Activated CD4-positive, alpha-beta T cell treated with anti-CD3 and anti-CD28 coated beads, Interleukin-2, amount 50 U/mL, for 4 hours (primary cell): ENCODE measurements around the gene NDUFB1.

Experiments
- DNase-seq, 2 experiments: peaks; one replicate each; pipeline ENCODE4 v3.0.0-alpha.2; 2020

Gene NDUFB1

DNA sequence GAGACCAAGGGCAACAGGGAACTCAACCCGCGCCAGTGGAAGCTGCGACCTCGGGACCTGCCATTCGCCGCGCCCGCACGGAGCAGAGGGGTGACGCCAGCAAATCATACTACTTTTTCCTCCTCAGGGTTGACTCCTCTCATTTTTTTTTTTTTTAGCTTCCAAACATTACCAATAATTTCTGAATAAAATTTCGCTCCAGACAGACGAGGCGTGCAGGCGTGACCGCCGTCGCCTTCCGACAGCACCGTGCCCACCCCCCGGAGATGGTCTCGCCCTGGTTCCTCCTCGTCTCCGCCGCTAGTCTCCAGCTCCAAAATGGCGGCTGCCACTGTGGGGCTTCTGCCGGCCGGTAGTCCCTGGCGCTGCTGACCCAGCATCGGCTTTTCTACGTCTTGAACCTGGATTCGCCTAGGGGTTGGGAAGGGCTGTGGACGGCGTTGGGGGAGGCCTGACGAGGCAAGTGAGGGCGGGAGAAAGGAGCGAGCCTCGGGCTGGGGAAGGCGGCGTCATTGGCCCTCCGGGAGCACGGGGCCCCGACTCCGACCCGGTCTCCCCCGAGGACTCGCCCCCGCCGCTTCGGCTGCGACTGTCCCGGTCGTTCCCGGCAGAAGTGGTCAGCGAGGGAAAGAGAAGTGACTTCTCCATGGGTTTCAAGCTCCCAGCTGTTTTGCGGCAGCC, at the start of gene NDUFB1, which contains the start of gene CPSF2:
TSS of gene NDUFB1 (minus strand) at position 37 of the 681 bp plus-strand sequence. CDS start 4,069 bp downstream, outside the sequence.
TSS of gene CPSF2 (plus strand) at position 300 of the 681 bp plus-strand sequence. CDS start 9,016 bp downstream, outside the sequence.
- DNase-seq: peak; percentile 78 to 81

DNA sequence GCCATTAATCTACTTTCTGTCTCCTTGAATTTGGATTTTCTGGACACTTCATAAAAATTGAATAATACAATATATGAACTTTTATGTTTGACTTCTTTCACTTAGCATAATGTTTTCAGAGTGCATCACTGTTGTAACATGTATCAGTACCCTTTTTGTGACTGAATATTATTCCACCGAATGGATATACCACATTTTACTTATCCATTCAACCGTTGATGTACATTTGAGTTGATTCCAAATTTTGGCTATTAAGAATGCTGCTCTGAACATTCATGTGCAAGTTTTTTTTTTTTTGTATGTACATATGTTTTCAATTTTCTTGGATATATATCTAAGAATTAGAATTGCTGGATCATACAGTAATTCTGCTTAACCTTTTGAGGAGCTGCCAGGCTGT, 43.5 kb upstream of the NDUFB1 start:
- no peak for DNase-seq

DNA sequence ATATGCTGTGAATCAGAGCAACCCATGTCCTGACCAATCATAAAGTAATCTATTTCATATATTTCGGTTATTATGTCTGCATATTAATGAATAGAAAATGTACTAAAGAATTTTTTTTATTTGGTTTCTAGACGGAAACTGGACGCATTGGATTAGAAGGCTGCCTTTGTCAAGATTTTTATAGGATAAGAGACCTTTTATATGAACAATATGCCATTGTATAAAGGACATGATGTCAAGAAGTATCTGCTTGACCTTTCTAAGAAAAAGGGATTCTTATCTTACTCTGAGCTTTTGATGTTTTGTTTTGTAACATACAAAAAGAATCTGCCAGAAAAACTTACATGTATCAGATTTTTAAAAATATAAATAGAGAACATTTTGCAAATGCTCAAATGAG, 40.0 kb upstream of the NDUFB1 start:
- DNase-seq: no peak

DNA sequence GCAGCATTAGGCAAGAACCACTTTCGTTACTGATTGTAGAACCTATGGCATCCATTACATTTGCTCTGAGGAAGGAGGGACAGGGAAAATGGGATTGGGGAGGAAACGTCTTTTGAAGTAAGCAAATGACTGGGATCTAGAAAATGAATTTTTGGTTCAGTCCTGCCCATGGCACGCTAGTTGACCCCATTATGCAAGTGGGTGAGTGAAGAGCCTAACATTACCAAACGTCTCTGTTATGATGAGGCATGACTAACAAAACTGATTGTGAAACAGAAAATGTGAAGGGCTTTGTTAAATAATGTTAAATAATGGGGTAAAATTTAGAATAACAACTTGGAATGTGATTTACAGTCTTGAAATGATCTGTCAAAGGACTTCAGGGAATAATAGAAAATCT, 39.1 kb upstream of the NDUFB1 start:
- DNase-seq: no peak

DNA sequence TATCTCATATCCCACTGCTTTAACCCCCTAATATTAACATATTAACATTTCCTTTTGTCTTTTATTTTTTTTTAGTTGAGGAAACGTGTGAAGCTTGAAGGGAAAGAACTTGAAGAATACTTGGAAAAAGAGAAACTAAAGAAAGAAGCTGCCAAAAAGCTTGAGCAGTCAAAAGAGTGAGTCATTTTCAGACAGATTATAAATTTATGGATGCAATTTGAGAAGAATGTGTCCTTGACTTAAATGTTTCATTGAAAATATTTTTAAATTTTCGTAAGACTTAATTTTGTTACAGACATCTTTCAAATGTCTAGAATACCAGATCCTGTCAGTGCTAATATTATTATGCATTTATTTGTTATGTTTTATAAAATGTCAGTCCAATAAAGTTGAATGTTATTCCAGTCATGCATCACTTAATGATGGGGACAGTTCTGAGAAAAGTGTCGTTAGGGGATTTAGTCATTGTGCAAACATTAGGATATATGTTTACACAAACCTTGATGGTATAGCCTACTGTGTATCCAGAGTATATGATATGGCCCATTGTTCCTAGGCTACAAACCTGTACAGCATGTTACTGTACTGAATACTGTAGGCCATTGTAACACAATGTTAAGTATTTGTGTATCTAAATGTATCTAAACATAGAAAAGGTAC, 32.9 kb upstream of the NDUFB1 start:
- DNase-seq: no peak

DNA sequence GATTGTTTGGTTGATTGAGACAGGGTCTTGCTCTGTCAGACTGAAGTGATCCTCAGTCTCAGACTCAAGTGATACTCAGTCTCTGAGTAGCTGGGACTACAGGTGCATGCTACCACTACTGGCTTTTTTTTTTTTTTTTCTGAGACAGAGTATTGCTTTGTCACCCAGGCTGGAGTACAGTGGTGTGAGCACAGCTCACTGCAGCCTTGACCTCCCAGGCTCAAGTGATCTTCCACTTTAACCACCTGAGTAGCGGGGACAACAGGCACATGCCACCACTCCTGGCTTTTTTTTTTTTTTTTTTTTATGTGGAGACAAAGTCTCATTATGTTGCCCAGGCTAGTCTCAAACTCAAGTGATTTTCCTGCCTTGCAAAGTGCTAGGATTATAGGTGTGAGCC, 32.1 kb upstream of the NDUFB1 start:
- no peak for DNase-seq

DNA sequence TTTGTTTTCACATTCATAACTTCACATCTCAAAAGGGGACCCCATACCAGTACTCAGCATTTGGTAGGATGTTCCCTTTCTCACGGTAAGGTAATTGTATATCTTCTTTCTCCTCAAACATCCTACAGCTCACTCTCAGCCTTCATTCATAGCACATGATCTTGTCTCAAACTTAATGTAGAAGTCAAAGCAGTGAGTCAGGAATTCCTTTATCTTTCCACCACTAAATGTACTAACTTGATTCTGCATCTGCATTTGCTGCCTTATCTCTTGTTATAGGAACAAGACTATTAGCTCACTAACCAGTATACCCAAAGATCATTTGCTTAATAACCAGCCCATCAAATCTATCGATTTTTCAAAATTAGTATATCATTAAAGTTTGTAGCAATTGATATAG, 23.2 kb upstream of the NDUFB1 start:
- DNase-seq: no peak

DNA sequence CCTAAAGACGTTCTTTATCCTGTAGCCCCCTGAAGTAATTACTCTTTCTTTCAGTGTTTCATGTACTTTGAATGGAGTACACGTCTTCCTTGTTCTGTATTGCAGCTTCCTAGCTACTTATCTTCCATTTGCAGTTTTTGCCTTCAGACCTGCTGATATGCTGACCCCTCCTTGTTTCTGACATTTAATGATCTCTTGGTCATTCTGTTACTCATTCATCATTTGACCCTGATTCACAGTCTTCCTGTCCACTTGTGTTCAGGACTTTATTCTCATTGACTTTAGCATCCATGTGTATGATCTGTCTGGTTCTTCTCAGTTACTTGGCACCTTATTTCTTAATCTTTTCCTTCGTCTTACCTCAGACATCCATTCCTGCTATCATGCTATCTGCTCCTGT, 22.5 kb upstream of the NDUFB1 start:
- DNase-seq: no peak

DNA sequence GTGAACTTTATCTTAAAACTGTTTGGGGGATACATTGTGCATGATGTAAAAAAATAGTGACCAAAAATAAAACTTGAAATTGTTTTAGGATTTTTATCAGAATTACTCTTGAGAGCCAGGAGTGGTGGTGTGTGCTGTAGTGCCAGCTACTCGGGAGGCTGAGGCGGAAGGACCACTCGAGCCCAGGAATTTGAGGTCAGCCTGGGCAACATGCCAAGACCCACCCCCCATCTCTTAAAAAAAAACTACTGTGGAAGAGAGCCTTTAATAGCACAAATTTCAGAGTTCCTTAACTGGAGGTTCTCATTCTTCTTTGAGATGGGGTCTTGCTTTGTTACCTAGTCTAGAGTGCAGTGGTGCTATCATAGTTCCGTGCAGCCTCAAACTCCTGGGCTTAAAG, 21.8 kb upstream of the NDUFB1 start:
- no peak for DNase-seq

DNA sequence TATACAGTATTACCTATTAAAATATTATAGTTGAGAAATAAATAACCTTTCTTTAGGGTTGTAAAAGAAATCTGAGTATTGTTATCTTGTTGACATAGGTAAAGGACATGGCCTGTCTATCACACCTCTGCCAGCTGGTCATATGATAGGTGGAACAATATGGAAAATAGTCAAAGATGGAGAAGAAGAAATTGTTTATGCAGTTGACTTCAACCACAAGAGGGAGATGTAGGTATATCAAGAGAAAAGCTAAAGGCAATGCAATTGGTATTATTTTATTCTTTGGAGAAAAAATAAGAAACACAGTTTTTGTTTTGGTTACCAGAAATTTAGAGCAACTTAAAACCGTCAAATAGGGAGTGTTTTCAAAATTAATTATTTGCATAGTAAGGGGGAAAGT, 13.8 kb upstream of the NDUFB1 start:
- no peak for DNase-seq

DNA sequence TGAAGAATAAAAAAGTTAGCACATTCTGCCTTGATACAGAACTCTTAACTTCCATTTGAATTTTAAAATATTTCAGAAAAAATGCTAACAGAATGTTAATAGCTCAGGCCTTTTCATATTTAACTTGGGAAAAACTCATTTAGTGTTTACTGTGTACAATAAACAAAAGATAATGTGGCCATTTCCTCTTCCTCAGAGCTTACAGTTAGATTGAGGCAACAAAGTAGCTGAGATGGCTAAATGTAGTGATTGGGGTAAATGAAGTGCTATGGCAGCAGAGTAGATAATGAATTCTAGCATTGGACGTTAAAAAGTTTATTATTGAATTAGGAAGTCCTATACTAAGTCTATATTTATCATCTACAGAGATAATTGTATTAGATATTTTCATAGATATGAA, 12.9 kb upstream of the NDUFB1 start:
- DNase-seq: no peak

DNA sequence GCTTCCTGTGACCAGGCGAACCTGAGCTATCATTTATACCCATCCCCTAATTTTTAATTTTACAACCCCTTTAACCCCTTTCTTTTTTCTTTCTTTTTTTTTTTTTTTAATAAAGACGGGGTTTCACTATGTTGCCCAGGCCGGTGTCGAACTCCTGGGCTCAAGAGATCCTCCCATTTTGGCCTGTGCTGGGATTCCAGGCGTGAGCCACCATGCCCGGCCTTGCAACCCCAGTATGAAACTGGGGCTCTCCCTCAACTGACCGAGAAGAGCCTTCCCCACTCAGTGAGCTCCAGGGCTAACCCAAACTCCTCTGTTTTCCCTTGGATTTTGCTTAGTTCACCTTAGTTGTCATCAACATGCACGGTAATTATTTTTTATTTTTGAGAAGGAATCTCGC, 1.3 kb upstream of the NDUFB1 start:
- no peak for DNase-seq

DNA sequence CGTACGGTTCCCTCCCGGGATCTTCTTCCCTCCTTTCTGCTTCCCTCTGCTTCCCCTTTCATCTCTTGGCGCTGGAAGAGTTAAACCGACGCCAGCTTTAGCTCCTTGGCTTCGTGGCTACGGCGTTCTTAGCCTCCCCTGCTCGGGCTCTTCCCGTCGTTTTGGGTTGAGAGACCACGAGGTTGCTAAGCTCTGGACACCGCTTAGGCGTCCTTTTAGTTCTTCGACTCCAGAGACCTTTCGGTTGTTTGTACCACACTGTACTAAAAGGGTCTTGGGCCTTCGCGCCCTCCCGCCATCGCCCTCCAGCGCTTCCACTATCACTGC, 808 bp upstream of the NDUFB1 start:
- DNase-seq: peak in 1 of 2 experiments; percentile 7

DNA sequence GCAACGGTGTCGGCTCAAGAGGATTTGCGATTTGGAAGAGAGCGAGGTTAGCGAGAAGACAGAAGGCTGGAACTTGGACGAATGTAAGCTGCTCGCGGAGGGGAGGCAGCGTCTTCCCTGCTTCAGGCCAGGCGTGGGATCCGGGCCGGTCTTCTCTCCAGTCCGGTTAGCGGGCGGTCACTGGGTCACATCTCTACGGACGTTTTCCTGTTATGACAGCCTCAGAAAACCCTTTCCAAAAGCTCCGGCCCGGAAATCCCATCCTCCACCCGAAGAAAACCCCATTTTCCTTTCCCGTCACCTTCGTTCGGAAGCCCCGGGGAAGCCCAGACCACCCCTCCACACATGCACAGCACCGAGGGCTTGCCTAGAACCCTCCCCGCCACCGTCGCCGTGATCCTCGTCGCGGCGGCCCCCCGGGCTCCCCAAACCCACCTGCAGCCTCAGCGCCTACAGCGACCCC, 268 bp downstream of the NDUFB1 start:
- DNase-seq: no peak

DNA sequence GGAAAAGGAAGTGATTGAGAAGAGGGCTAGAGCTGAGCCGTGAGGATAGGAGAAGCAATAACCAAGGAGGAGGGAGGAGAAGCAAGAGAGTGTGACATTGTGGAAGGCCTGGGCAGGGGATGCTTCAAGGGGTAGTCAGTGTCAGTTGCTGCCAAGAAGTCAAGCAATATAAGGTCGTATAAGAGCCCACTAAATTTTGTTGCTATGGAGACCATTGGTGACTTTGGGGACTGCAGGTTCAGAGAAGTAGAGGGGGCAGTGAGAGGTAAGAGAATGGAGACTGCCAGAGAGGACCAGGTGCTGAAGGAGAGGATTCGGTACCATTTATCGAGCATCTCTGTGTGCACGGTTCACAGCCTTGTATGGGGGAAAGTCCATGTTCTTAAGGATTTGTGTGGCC, 12.0 kb downstream of the NDUFB1 start:
- DNase-seq: no peak

DNA sequence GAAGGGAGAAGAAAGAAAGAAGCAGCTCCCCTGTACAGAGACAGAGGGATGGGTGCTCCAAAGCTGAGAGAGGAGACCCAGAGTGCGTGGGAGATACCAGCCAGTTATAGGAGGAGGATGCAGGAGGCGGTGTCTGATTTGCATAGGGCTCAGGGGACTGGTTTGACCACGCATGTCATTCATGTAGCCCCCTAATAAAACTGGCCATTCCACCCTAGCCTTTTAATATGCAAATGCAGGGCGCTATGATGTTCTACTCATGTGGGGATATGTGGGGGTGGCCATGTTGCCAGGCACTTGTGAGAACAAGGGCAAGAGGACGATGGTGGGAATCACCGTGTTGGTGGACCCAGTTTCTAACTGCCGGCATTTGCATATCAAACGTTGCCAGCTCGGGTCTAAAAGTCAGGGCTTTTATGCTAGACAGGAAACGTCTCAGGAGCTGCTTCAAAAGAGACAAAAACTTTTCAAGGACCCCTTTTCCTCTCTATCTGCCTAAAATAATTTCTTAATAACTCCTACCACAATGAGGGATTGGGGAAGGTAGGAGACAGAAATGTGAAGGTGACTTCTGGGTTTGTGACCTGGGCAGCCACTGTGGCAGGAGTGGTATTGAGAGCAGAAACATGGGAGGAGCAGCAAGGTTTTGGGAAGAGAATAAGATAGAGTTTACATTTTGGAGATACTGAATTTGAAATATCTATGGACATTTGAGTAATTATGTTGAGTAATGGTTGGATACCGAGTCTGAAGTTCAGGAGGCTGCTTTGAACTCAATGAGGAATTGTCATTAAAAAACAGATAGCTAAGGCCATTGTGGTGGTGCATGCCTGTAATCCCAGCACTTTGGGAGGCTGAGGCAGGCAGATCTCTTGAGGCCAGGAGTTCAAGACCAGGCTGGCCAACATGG, 12.9 kb downstream of the NDUFB1 start:
- DNase-seq: no peak

DNA sequence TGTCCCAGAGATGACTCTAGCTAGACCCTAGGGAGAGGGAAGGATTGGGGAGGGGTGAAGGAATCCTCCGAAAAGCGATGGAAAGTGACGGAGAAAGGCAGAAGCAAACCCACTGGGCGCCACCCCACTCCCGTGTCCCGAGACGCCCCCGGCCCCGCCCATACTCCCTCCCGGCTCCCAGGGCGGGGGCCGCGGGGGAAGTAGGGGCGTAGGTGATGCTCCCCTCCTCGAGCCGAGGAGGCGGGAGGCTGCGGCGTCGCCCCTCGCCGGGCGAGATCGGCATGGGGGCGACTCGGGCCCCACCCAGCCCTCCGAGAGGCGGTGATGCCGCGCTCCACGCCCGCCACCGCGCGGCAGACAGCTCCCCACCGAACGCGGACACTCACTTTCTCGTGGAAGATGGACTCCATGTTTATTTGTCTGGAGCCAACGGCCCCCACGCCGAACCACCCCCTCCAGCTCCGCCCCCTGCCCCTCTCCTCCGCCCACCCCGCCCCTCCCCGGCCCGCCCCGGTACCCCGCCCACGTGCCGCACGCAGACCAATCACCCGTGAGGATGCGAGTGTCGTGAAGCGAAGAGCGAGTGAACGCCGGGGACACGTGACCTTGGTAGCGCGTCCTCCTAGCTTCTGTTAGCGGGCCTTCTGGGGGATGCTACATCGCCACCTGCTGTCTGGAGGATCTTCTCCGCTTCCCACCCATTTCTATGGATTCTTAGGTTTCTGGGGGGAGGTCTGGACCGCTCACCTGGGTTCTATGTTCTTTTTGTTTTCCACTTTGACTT, 15.2 kb downstream of the NDUFB1 start, which contains the start of gene ATXN3:
TSS of gene ATXN3 (minus strand) at position 440 of the 784 bp plus-strand sequence. CDS start at position 410, 30 bp downstream.
- DNase-seq: peak; percentile 93 to 95

DNA sequence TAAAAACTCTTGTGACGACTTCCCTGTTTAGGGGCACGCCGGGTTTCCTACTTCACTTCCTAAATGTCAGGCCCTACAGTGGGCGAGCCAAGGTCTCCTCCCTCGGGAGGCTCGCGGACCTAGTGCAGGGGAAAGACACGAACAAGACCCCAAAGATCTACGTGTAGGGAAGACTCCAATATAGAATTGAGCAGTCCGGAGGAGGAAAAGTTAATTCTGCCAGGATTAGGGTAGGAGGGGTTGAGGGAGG, 15.7 kb downstream of the NDUFB1 start:
- no peak for DNase-seq

DNA sequence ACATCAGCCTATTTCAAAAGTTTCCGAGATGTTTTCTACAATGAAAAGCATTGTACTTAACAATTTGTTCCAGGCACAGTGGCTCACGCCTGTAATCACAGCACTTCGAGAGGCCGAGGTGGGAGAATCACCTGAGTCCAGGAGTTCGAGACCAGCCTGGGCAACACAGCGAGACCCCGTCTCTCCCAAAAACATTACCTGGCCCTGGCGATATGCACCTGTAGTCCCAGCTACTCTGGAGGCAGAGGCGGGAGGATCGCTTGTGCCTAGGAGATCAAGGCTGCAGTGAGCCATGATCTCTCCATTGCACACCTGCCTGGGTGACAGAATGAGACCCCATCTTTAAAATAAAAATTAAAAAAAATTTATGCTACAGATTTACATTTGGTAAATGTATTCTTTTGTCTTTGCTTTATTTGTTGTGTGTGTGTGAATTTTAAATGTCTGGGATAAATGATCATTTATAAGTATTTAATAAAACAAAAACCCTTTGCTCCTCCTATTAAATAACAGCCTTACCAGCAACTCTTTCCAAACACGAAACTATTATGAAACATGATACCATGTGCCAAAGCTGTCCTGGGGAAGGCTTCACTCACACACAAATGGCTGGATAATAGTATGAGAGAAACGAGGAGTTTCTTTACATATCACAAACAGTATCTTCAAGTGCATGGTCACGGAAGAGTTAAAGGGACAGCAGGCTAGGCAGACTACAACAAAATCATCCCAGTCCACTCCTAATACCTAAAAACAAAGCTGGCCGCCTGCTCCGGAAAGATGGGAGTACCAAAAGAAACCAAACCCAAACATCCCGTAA, 16.2 kb downstream of the NDUFB1 start:
- no peak for DNase-seq

DNA sequence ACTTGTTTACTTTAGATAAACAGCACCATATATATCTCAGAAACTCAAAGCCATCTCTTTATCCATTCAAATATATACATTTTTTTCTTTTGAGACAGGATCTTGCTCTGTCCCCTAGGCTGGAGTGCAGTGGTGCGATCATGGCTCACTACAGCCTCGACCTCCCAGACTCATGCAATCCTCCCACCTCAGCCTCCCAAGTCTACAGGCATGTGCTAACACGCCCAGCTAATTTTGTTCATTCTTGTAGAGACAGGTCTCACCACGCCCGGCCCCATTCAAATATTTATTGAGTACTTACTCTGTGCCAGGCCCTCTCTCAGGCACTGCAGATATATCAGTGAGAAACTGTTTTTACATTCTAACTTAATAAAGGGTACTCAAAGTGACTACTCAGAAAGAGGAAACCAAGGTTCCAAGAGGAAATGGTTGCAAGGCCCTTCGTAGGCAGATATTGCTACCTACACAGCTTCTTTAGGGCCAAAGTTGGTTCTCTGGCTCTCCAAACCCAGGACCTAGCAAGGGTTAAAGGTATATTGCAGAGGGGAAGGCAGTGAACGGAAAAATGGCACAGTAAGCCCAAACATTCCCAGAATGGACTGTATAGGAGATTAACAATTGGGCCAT, 18.0 kb downstream of the NDUFB1 start:
- DNase-seq: no peak

DNA sequence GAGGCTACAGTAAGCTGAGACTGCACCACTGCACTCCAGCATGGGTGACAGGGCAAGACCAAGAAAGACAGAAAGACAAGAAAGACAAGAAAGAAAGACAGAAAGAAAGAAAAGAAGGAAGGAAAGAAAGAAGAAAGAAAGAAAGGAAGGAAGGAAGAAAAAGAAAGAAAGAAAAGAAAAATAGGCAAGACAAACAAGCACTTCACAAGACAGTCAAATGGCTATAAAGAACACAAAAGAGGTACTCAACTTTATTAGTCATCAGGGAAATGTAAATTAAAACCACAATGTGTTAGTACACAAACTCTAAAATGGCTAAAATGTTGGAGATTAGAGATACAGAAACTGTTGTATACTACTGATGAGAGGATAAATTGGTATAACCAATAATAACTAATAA, 21.7 kb downstream of the NDUFB1 start:
- no peak for DNase-seq

DNA sequence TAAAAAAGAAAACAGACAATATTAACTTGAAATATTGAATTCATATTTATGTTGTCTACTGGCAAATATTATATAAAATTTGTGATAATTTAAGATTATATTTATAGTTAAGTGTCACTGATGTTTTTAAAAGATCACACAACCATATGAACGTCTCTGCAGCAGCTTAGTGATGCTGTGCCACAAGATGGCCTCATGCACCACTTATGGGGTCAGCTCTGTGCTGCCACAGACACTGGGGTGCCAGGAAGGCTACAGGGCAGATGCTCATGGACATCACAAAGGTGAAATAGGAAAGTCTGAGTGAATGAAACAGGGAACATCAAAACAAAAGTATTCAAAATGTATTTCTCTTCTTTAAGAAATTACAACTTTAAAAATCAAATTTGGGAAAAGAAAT, 28.2 kb downstream of the NDUFB1 start:
- no peak for DNase-seq
